GF-D8 (cell line): ENCODE results near the gene TSPEAR.

ENCODE experiments used
- DNase-seq: peaks from one replicate; lab custom pipeline; 2025; lab: John Stamatoyannopoulos, UW

The TSPEAR gene

DNA sequence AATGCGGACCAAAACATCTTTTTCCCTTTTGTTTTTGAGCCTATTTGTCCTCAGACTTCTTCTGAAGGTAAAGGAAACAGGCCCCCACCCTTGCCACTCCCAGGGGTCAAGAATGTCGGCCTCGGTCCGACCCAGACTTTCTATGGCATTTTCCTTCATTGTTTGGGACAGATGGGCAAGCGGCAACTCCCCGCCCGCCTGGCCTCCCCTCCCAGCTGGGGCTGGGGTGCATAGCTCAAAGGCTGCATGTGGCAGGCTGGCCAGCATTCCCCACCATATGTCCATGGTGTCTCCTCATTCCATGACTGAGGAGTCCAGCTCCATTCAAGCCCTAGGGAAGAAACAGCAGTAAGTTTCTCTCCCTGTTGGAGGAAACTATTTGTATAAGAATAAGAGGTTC is 29.4 kb upstream of the TSPEAR start:
- DNase-seq = no peak

- no peak for DNase-seq
Observed at GRCh38 chr21:44739316-44739715, 27.9 kb upstream of the TSPEAR start.

DNA sequence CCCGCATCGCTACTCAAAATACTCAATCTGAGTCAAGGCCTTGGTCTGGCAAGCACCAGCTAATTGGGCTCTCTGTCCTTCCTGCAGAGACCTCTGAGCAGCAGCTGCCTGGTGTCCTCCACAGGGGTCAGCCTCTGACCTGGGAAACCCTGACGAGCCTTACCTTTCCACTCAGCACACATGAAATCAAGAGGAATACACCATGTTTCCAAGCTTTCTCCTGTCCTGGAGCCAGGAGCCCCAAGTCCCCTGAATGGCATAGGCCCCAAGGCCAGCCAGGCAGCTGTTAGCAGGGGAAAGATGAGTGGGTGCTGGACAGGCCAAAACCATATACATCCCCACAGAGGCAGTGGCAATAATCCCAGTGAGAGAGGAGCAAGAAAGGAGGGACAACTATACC is 27.2 kb upstream of the TSPEAR start:
- DNase-seq = no peak

DNA sequence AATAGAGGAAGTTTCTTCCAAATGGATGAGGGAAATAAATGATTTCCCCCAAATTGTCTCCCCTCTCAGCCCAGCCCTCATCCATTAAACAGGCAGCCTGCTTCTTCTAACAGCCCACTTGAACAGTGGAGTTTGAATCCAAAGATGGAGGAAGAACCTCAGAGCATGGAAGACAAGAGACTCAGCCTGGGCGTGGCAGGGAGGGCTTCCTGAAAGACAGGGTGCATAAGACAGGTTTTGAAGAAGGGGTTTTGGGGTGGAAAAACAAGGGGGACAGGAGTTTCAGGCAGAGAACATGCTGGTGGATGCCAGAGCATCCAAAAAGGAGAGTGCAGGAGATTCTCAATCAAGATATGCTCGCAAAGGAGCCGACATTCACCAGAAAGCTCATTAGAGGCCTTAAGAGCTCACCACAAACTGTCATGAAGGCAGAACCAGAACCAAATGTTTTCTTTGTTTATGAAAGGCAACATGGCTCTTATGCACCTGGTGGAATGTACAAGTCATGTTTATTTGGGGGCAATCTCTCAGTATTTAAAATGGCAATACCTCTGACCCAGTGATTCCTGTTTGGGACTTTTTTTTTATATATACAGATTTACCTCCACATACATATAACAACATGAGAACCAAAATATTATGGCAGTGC is 26.5 kb upstream of the TSPEAR start:
- DNase-seq = no peak

GRCh38 chr21:44736291-44737004 is 25.1 kb upstream of the TSPEAR start:
- no peak for DNase-seq

DNA sequence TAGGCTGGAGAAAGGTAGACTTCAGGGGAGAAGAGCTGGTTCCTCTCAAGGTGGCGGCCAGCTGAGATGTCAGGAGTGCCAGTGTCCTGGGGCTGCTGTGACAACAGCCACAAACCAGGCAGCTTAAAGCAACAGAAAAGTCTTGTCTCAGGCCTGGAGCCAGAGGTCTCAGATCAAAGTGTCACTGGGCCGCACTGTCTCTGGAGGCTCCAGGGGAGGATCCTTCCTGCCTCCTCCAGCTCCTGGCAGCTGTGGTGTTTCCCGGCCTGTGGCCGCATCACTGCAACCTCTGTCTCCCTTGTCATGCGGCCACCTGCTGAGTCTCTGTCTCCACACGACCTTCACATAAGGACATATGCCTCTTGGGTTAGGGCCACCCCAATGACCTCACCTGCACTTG is 24.4 kb upstream of the TSPEAR start:
- DNase-seq = no peak

DNA sequence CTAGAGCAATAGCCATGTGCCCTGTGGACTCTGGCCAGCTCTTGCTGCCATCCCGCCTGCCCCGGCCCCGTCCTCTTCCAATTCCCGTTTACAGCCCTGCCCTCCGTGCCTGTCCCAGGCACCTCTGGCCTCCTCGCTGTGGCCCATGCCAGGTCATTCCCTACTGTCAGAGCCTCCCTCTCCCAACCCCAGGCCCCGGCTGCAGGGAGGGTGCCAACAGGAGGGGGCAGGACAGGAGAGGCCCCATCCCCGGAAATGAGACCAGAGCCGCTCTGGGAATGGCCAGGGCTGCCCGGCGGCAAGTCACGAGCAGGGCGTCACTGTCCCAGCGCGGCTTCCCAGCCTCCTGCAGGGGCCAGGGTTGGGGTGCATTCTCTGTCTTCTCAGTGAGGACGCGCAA is 23.5 kb upstream of the TSPEAR start:
- DNase-seq = no peak

- no peak for DNase-seq
Observed at GRCh38 chr21:44734026-44734745, 22.8 kb upstream of the TSPEAR start.

GRCh38 chr21:44732956-44733355 is 21.6 kb upstream of the TSPEAR start:
- DNase-seq = no peak

DNA sequence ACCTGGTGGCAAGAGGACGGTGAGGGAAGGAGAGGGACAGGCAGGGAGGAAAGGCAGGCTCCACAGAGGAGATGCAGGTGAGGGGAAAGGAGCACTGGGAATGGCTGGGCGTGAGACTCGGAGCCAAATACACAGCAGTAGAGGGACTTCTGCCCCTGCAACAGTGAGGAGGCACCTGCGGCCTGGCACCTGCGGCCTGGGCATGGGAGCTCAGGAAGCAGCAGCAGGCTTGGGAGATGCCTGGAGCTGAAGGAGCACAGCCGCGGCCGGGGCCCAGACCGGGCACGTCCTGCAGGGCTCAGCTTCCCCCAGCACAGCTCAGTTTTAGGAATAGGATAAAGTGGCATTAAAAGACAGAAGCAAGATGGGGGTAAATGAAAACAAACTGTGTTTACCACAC is 20.9 kb upstream of the TSPEAR start:
- DNase-seq = no peak

GRCh38 chr21:44730951-44731579 is 19.7 kb upstream of the TSPEAR start:
- DNase-seq = no peak

GRCh38 chr21:44730028-44730395 is 18.6 kb upstream of the TSPEAR start:
- no peak for DNase-seq

- no peak for DNase-seq
Observed at GRCh38 chr21:44729336-44730027, 18.1 kb upstream of the TSPEAR start.

DNA sequence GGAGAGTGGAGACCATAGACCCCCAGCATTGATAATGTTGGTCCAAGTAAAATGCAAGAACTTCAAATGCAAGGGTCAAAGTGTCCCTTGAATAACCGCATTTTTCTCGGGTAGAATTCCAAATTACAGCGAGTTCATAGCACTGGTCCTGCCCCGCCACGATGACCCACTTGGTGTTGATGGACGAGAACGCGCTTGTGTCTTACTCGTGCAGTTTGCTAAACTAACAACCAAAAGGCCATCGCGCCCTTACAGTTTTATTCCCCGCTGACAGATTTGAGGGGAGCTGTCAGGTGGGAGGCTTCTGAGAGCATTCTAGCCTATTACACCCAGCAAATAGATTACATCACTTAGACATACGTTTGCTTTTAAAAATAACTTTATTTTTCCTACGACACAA is 17.3 kb upstream of the TSPEAR start:
- DNase-seq = no peak

GRCh38 chr21:44727757-44728156 is 16.4 kb upstream of the TSPEAR start:
- DNase-seq = no peak

DNA sequence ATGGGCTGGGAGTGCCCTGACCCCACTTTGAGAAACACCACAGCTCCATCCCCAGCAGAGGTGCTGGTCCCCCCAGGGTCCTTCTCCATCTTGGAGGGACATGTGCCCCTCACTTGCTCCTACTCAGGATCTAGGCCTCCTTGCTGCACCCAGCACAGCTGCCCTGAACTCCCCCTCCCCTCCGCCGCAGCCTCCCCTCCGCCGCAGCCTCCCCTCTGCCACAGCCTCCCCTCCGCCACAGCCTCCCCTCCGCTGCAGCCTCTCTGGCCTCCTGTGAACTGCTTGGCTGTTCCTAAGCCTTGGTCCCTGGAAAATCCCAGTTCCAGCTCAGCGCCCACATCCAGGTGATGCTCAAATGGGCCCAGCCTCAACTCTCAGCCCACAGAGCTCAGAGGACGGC is 15.9 kb upstream of the TSPEAR start:
- DNase-seq = no peak

DNA sequence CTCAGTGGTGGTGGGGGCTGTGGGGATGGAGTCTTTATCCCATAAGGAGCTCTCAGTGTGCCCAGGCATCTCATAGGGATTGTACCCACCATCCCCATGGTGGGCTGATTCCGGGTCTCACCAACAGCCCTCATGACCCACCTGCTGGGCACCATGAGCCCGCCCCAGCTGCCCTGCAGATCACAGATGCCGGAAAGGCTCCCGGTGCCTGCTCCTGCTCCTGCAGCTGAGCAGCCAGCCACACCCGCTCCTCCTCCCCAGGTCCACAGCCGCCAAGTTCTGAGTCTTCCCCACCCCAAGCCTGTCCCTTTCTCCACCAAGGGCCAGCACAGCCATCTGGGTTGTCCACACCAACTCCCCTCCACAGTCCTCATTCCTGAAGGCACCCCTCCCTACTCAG is 15.5 kb upstream of the TSPEAR start:
- no peak for DNase-seq

DNA sequence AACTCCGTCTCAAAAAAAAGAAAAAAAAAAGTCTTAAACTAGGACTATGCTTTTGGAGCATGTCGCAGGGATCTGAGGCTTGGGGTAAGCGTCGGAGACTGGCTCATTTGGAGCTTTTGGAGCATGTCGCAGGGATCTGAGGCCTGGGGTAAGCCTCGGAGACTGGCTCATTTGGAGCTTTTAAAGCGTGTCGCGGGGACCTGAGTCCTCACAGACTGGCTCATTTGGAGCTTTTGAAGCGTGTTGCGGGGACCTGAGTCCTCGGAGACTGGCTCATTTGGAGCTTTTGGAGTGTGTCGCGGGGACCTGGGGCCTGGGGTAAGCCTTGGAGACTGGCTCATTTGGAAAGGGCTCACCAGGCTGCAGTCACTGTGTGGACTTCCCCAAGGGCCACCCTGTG is 13.6 kb upstream of the TSPEAR start:
- DNase-seq = no peak

DNA sequence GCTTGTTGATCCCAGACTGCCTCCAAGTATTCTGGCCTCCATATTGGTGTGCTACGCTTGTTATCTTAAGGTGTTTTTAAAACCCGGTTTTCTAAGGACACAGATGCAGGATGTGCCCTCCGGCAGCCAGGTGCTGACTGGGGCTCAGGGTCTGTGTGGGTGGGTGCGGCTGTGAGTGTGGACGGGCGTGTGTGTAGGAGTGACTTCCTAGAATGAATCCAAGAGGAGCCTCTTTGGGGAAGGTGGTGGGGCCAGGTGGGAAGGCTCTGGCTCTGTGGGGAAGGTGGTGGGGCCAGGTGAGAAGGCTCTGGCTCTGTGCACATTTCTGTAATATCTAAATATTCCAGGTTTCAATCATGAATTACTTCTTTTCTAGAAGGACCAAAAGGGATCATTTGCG is 12.8 kb upstream of the TSPEAR start:
- DNase-seq = no peak

DNA sequence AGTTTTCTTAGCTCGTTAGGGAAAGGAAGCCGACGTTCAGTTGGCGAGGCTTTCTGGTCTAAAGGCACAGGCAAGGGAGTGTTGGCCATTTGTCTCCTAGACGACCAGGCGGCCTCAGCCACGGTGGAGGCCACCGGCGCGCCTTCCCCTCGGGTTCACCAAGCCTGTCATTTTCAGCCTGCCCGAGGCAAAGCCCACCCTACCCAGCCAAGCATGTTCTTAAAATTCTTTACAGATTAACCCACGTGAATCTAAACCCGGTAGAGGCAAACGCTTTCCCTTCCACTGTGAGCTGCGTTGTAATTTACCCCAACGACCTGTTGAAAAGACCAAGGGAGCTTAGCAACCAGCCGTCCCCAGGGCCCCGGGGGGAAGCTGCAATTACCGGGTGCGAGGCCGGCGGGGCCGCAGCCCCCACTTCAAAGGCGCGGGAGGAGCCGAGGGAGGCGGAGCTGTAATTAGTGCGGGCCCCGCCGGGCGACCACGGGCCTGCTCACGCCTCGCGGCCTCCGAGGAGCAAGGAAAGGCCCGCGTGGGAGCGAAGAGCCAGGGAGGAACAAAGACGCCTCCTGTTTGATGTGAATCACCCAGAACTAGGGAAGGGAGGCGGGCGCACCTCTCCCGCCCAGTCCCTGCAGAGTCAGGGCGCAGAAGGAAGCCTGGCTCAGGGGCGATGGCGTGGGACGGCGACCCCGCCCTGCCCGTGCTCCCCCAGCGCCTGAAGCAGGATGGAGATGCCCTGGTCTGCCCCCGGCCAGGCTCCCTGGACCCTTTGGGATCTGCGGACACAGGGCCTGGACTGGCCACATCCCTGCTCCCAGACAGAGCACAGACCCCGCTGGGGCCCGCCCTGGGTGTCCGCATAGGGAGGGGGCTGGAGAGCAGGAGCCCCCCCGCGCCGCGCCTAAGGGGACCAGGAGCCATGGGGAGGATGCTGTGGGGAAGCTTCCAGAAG is 12.1 kb upstream of the TSPEAR start:
- DNase-seq = no peak

DNA sequence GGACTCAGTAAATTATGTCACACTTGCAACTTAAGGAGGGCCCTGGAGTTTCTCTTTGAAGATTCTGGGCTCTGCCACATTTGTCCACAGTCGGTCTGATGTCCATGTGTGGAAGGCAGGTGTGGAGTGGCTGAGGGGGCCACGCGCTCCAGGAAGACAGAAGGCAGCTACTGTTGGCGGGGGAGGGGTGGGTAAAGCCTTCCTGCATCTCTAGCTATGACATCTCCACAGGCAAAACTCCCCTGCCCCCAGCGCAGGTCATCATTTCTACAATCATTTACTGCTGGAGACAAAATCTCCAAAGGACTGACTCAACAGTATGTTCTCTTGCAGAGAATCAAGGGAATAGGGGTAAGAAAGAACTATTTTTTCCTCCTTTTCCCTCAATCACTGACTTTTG is 11.4 kb upstream of the TSPEAR start:
- DNase-seq = no peak
